ENCODE results near the gene LAMB4. TPM values are rescaled to one million over a fixed set of nuclear protein-coding genes. Genes with fewer than 3 reads are reported as not detected.
A peak's percentile ranks its signal among the peaks of the same experiment; 100 is the strongest.

Gene LAMB4
- polyA plus RNA-seq, 1 experiment = 0.20 TPM

DNA sequence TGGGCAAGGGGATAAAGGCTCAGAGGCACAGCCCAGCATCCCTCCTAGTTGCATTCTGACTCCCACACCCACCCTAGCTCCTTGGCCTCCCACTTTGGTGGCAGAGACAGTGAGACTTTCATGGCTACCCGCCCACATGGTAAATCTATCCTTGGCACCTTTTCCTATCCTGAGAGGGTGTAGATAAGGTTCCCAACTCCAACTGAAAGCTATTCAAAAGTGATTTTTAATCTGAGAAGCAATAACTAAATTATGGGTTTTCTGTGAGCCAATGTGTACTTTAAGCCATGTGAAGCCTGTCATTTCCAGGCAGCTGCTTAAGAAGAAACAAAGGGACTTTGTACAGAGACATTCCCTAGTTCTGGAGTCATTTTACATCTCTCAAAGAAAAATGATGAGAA is 136.3 kb downstream of the LAMB4 start:
- TF ChIP-seq, protein P1, sequence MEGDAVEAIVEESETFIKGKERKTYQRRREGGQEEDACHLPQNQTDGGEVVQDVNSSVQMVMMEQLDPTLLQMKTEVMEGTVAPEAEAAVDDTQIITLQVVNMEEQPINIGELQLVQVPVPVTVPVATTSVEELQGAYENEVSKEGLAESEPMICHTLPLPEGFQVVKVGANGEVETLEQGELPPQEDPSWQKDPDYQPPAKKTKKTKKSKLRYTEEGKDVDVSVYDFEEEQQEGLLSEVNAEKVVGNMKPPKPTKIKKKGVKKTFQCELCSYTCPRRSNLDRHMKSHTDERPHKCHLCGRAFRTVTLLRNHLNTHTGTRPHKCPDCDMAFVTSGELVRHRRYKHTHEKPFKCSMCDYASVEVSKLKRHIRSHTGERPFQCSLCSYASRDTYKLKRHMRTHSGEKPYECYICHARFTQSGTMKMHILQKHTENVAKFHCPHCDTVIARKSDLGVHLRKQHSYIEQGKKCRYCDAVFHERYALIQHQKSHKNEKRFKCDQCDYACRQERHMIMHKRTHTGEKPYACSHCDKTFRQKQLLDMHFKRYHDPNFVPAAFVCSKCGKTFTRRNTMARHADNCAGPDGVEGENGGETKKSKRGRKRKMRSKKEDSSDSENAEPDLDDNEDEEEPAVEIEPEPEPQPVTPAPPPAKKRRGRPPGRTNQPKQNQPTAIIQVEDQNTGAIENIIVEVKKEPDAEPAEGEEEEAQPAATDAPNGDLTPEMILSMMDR (IDR thresholded peaks at IDR 0.05; ENCODE audit: insufficient read depth, low read depth, low read length) = no peak
- no peak for DNase-seq (ENCODE audit: low read depth)
- Histone ChIP-seq H3K4me3 (ENCODE audit: low read depth, low read length) (no peak overlapping the region), H3K27me3 (ENCODE audit: control insufficient read depth, insufficient read depth, low read length) (no peaks in the 10 kb centered on the region), H3K36me3 (ENCODE audit: control insufficient read depth, insufficient read depth, low read length) (peaks cover 8% of the 10 kb centered on the region)
- POLR2A ChIA-PET = no interaction called here
- CTCF ChIA-PET = no interaction called here

DNA sequence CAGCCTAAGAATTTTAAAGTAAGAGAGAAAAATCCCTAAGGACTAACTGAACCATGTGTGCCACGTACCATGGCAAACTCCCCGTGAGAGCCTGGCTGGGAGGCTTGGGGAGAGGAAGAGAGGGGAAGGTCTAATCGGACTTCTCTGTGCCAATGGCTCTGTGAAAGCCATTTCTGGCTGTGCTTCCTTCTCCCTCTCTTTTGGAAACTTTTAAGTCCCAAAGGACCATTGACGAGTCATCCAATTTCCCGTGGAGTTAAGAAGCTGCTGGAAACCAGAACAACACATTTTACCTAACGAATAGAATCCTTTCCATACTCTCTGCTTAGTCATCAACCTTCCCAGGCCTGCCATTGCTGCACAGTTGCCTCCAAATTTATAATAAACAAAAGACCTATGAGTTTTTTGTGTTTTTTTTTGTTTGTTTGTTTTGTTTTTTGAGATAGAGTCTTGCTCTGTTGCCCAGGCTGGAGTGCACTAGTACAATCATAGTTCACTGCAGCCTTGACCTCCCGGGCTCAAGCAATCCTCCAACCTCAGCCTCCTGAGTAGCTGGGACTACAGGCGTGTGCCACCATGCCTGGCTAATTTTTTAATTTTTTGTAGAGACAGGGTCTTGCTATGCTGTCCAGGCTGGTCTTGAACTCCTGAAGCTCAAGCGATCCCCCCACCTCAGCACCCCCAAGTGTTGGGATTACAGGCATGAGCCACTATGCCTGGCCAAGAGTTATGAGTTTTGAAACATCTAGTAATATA is 140.4 kb downstream of the LAMB4 start:
- H3K4me3 ChIP-seq (ENCODE audit: low read depth, low read length) = no peak overlapping the region
- no peak for DNase-seq (ENCODE audit: low read depth)
- TF ChIP-seq, protein P1 (IDR thresholded peaks at IDR 0.05; ENCODE audit: insufficient read depth, low read depth, low read length) = no peak
- H3K27me3 ChIP-seq (ENCODE audit: control insufficient read depth, insufficient read depth, low read length) = no peaks in the 10 kb centered on the region
- H3K36me3 ChIP-seq (ENCODE audit: control insufficient read depth, insufficient read depth, low read length) = peaks cover 18% of the 10 kb centered on the region
- CTCF ChIA-PET = interaction anchor here (0.7 to 0.8 kb wide), 3 partner anchors 8 to 42 kb away, joined by 3 read pairs; no protein-coding TSS in a partner anchor
- POLR2A ChIA-PET = no interaction called here

DNA sequence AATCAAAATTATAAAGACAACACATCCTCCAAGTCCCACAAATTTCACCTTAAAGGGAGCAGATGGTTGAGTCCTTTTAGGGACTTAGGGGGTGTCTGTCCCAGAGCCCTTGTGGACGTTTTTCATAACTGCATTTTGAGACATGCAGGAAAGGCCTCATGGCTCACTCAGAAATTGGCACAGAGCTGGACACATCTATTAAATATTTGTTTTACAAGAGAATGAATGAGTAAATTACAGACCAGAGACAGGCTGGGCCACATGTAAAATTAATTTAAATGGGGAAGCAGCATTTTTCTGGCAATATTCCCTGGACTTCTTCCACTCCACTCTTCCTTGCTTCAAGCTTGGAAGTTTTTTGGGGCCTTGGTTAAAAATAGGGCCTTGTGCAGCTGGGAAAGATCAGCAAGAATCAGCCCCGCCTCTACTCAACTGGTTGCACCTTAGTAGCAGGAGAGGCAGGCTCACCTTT is 147.2 kb downstream of the LAMB4 start:
- CTCF ChIA-PET = interaction anchor here (0.8 to 2.7 kb wide), 9 partner anchors 9 to 162 kb away, joined by 3 to 20 read pairs (median 4); no protein-coding TSS in a partner anchor
- DNase-seq (ENCODE audit: low read depth) = peak; percentile 70
- peaks cover 15% of the 10 kb centered on the region for H3K36me3 ChIP-seq (ENCODE audit: control insufficient read depth, insufficient read depth, low read length)
- TF ChIP-seq, protein P1 (IDR thresholded peaks at IDR 0.05; ENCODE audit: insufficient read depth, low read depth, low read length) = peak; percentile 52
- POLR2A ChIA-PET = no interaction called here
- no peak overlapping the region for H3K4me3 ChIP-seq (ENCODE audit: low read depth, low read length)
- H3K27me3 ChIP-seq (ENCODE audit: control insufficient read depth, insufficient read depth, low read length) = no peaks in the 10 kb centered on the region

DNA sequence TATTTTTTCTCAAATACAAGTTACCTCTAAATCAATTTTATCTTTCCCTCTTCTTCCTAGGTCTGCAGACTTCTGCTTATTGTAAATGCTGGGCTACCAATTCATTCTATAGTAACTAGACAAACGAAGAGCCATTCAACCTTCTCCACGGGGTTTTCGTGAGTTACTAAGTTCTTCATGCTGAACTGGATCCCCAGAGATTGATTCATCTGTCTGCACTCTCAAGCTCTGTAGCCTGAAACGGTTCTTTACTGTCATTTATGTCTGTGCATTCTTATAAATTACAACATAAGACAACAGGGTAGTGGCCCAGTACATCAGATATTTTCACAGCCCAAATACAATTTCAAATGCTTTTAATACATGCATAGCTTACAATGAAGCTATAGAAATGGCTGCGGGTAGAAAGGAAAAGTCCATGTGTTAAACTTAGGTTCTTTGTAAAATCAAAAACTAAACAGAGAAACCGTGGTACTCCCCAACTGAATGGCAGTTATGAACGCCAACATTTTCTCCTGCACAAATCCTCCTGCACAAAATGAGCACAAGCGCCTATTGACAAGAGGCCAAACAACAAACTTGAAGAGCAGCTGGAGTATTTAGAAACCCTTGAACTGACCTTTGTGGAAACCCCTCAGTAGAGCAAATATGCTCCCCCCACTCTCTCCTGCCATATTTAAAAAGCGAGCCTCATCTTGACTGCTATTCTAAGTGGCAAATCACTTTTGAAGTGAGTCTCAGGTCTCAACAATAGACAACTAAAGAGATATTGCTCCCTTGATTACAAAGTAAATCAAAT is 147.9 kb downstream of the LAMB4 start:
- POLR2A ChIA-PET = no interaction called here
- CTCF ChIA-PET = interaction anchor here (0.6 to 2.7 kb wide), 8 partner anchors 8 to 164 kb away, joined by 3 to 20 read pairs (median 4); no protein-coding TSS in a partner anchor
- peaks cover 17% of the 10 kb centered on the region for H3K36me3 ChIP-seq (ENCODE audit: control insufficient read depth, insufficient read depth, low read length)

More for the DNA sequence above, 147.9 kb downstream of the LAMB4 start:
- Histone ChIP-seq H3K27me3 (ENCODE audit: control insufficient read depth, insufficient read depth, low read length) (no peaks in the 10 kb centered on the region), H3K4me3 (ENCODE audit: low read depth, low read length) (no peak overlapping the region)
- TF ChIP-seq, protein P1 (IDR thresholded peaks at IDR 0.05; ENCODE audit: insufficient read depth, low read depth, low read length) = no peak
- DNase-seq (ENCODE audit: low read depth) = no peak
